ENCODE results near the gene EDIL3.
"Not testable (repeated sequence)": the region's sequence is repeated elsewhere in the genome, so short reads cannot be mapped to it uniquely, and the experiment has no call there.

Gene EDIL3

DNA sequence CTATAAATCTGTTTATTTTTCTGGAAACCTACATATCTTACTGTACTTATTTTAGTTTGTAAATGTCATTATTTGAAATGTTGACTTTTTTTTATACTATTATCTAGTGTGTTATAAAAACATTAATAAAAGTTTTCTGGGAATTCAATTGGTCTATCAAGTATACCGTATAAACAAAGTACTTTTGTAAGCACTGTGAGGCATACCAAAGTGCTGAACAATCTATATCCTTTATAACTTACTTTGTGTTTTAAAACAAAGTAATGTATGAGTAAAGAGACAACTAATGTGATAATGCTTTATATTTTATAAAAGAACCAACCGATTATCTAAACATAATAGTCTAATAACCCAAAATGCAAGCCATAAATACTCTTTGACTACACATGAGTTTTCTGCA, 23.1 kb downstream of the EDIL3 start:
- Mint-ChIP-seq H3K4me3 (no peak overlapping the region), H3K36me3 (no peaks in the 10 kb centered on the region), H3K27ac (no peak overlapping the region), H3K27me3 (no peaks in the 10 kb centered on the region), H3K4me1 (no peaks in the 10 kb centered on the region), H3K9me3 (no peaks in the 10 kb centered on the region)
- ATAC-seq: no peak

DNA sequence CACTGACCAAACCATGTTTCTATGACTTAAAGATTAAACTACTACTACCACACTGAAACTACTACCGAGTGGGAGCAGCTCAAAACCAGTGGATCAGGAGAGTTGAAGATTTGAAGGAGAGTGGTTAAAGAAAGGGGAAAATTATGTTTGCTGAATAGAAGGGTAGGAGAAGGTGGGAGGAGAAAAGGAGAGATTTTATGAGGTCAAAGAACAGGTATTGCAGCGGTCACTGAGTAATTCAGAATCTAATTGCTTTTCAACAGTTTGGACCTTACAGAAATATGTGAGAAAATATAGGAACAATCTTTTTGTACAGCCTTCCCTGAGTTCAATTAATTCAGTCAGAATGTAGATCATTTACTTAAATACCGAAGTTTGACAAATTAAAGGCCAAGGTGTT, 24.6 kb downstream of the EDIL3 start:
- Mint-ChIP-seq H3K9me3 (peaks cover 2% of the 10 kb centered on the region), H3K4me1 (no peaks in the 10 kb centered on the region), H3K4me3 (no peak overlapping the region), H3K27ac (no peak overlapping the region), H3K36me3 (no peaks in the 10 kb centered on the region), H3K27me3 (no peaks in the 10 kb centered on the region)
- no peak for ATAC-seq

DNA sequence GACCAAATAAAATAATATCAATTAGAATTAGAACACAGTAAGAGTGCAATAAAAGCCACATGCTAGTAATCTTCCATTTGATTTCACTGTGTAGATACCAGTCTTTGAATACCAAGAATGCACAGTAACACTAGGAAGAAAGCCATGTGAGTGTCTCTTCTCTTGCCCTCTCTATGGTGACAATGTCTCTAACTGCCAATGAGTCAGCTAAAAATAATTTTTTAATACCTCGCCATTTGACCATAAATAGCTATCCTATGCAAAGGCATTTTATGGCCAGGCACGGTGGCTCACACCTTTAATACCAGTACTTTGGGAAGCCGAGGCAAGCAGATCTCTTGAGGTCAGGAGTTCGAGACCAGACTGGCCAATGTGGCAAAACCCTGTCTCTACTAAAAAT, 30.6 kb downstream of the EDIL3 start:
- ATAC-seq: no peak
- Mint-ChIP-seq H3K27me3 (no peaks in the 10 kb centered on the region), H3K36me3 (no peaks in the 10 kb centered on the region), H3K27ac (no peak overlapping the region), H3K4me3 (no peak overlapping the region), H3K4me1 (no peaks in the 10 kb centered on the region), H3K9me3 (peaks cover 5% of the 10 kb centered on the region)

DNA sequence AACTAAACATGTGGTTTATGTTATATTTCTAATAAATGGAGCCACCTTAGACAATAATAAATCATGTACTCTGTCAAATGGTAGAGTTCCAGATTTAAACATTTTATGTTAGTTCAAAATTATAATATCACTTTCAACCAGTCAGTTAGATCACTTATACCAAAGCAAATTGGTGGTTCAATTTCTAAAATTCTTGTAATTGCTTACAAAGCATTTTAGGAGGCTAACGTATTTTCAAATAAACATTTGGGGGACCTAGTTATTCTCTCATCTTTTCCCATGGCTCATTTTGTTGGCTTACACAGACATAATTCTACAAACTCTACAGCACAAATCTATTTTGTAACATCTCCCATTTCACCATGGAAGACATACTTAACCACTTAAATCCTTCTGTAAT, 39.9 kb downstream of the EDIL3 start:
- Mint-ChIP-seq H3K9me3 (no peaks in the 10 kb centered on the region), H3K27me3 (no peaks in the 10 kb centered on the region), H3K4me3 (no peak overlapping the region), H3K27ac (no peak overlapping the region), H3K36me3 (no peaks in the 10 kb centered on the region), H3K4me1 (no peaks in the 10 kb centered on the region)
- ATAC-seq: no peak

DNA sequence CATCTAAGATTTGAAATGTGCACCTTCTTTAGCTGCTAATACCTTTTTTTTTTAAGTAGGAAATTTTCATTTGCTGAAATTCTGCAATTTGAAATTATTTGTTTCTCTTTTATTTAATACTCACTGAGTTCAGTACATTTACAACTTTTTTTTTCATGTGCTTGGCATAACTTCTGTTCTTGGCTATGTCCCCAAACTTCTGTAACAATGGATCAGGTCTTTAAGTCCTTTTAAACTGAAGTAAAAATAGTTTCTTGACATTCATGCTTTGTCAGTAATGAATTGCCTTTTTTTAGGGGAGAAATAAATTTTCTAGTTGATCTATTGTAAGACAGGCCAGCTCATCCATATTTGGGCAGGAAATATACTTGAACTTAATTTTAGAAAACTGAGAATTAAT, 41.5 kb downstream of the EDIL3 start:
- Mint-ChIP-seq H3K36me3 (no peaks in the 10 kb centered on the region), H3K4me3 (no peak overlapping the region), H3K9me3 (no peaks in the 10 kb centered on the region), H3K27me3 (no peaks in the 10 kb centered on the region), H3K27ac (no peak overlapping the region), H3K4me1 (no peaks in the 10 kb centered on the region)
- no peak for ATAC-seq

DNA sequence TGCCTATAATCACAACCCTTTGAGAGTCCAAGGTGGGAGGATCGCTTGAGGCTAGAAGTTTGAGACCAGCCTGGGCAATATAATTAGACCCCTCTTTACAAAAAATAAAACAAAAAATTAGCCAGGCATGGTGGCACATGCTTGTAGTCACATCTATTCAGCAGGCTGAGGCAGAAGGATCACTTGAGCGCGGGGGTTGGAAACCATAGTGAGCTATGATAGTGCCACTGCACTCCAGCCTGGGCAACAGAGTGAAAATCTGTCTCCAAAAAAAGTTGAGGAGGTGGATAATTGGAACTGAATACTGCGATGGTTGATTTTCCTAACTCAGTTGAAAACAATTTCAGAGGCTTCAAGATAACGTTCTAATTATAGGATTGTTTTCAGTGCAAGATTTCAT, 52.6 kb downstream of the EDIL3 start:
- peaks cover 8% of the 10 kb centered on the region for H3K9me3 Mint-ChIP-seq
- H3K27ac Mint-ChIP-seq: no peak overlapping the region
- ATAC-seq: no peak
- no peaks in the 10 kb centered on the region for H3K36me3 Mint-ChIP-seq
- no peak overlapping the region for H3K4me3 Mint-ChIP-seq
- H3K27me3 Mint-ChIP-seq: no peaks in the 10 kb centered on the region
- H3K4me1 Mint-ChIP-seq: no peaks in the 10 kb centered on the region

DNA sequence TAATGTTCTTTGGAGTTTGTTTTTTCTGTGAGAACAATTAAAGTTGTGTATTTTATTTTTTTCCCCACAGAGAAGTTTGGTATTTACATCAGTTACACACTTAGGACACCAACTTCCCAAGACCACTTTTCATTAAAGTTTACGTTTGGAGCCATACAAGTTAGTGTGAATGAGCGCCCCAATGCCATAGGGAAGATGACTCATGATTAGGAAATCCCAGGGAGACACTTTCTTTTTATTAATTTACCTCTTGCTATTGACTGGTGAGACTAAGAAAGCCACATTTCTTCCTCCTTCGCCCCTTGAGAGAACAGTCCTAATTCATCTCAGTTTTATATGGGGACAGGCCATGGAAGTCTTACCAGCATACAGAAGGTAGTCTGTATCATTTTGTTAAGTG, 57.1 kb downstream of the EDIL3 start:
- no peak for ATAC-seq
- Mint-ChIP-seq H3K27me3 (no peaks in the 10 kb centered on the region), H3K9me3 (peaks cover 5% of the 10 kb centered on the region), H3K27ac (no peak overlapping the region), H3K36me3 (no peaks in the 10 kb centered on the region), H3K4me3 (no peak overlapping the region), H3K4me1 (no peaks in the 10 kb centered on the region)

DNA sequence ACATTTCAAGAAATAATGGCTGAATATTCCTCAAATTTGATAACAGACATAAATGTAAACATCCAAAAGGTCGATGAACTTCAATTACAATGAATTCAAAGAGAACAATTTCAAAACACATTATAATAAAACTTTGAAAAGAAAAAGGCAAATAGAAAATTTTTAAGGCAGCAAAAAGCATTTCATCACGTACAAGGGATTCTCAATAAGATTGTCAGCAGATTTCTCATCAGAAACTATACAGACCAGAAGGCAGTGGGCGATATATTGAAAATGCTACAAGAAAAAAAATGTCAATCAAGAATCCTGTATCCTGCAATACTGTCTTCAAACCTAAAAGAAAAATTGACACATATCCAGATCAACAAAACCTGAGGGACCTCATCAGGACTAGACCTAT, 62.0 kb downstream of the EDIL3 start:
- no peaks in the 10 kb centered on the region for H3K36me3 Mint-ChIP-seq
- no peaks in the 10 kb centered on the region for H3K27me3 Mint-ChIP-seq
- ATAC-seq: no peak

DNA sequence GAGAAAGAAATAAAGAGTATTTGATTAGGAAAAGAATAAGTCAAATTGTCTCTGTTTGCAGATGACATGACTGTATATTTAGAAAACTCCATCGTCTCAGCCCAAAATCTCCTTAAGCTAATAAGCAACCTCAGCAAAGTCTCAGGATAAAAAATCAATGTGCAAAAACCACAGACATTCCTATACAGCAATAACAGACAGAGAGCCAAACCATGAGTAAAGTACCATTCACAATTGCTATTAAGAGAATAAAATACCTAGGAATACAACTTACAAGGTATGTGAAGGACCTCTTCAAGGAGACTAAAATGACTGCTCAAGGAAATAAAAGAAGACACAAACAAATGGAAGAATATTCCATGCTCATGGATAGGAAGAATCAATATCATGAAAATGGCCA, 66.9 kb downstream of the EDIL3 start:
- H3K9me3 Mint-ChIP-seq: peaks cover 12% of the 10 kb centered on the region
- not testable (repeated sequence) for H3K27ac Mint-ChIP-seq

More for the DNA sequence above, 62.0 kb downstream of the EDIL3 start:
- H3K9me3 Mint-ChIP-seq: peaks cover 17% of the 10 kb centered on the region
- H3K4me3 Mint-ChIP-seq: no peak overlapping the region
- H3K4me1 Mint-ChIP-seq: no peaks in the 10 kb centered on the region
- no peak overlapping the region for H3K27ac Mint-ChIP-seq

DNA sequence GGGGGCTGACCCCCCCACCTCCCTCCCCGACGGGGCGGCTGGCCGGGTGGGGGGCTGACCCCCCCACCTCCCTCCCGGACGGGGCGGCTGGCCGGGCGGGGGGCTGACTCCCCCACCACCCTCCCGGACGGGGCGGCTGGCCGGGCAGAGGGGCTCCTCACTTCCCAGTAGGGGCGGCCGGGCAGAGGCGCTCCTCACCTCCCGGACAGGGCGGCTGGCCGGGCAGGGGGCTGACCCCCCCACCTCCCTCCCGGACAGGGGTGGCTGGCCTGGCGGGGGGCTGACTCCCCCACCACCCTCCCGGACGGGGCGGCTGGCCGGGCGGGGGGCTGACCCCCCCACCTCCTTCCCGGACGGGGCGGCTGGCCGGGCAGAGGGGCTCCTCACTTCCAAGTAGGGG, 72.4 kb downstream of the EDIL3 start:
- H3K4me3 Mint-ChIP-seq, H3K27ac Mint-ChIP-seq, ATAC-seq, H3K36me3 Mint-ChIP-seq, H3K4me1 Mint-ChIP-seq, H3K27me3 Mint-ChIP-seq, H3K9me3 Mint-ChIP-seq: not testable (repeated sequence)

More for the DNA sequence above, 66.9 kb downstream of the EDIL3 start:
- not testable (repeated sequence) for H3K4me3 Mint-ChIP-seq, H3K27me3 Mint-ChIP-seq, H3K4me1 Mint-ChIP-seq, H3K36me3 Mint-ChIP-seq, ATAC-seq

DNA sequence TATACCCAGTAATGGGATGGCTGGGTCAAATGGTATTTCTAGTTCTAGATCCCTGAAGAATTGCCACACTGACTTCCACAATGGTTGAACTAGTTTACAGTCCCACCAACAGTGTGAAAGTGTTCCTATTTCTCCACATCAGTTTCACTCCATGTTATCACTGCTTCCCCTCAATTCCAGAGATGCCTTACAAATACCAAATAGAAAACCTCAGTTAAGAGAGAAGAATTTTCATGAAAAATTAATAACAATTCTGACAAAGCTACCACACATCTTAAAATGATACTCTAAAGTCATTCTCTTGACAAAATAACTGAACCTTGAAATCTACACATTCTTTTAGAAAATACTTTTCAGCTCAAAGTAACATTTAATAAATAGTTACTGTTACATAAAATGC, 74.8 kb downstream of the EDIL3 start:
- not testable (repeated sequence) for H3K4me3 Mint-ChIP-seq, H3K27me3 Mint-ChIP-seq, H3K27ac Mint-ChIP-seq, H3K4me1 Mint-ChIP-seq, H3K9me3 Mint-ChIP-seq, ATAC-seq, H3K36me3 Mint-ChIP-seq

DNA sequence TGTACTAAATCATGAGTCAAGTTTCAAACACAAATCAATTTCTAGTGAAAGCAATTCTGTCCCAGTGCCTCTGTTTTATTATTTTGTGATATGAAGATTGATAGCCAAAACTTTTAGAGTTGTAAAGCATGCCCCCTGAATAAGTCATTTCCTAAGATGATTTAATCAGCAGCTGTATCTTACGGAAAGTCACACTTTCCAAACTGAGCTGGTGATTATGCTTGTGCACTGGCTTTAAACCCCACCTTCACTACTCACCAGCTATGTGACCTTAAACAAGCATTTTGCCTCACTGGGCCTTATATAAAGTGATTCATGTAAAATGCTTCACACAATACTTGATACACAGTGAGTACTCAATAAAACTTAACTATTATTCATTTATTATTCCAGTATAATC, 78.1 kb downstream of the EDIL3 start:
- Mint-ChIP-seq H3K36me3 (no peaks in the 10 kb centered on the region), H3K4me1 (no peaks in the 10 kb centered on the region), H3K27ac (no peak overlapping the region), H3K27me3 (no peaks in the 10 kb centered on the region), H3K9me3 (peaks cover 3% of the 10 kb centered on the region), H3K4me3 (no peak overlapping the region)
- no peak for ATAC-seq

DNA sequence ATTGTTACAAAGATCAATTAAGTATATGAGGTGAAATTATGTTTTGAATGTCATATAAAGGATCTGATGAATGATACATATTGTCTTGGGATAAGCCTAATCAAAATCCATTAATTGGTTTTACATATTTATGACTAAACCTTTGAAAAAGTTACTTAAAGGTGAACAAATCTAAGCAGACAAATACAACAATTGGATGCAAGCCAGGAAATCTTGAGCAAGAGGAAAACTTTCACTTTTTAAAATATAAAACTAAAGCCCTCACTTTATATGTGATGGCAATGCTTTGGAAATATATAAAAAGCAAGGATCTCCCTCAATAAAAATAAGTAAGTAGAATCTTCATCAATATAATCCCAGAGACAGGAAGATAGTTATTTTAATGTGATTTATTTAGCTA, 80.1 kb downstream of the EDIL3 start:
- no peak for ATAC-seq
- peaks cover 3% of the 10 kb centered on the region for H3K9me3 Mint-ChIP-seq
- H3K27me3 Mint-ChIP-seq: no peaks in the 10 kb centered on the region
- H3K4me3 Mint-ChIP-seq: no peak overlapping the region
- H3K36me3 Mint-ChIP-seq: no peaks in the 10 kb centered on the region
- H3K27ac Mint-ChIP-seq: no peak overlapping the region
- H3K4me1 Mint-ChIP-seq: no peaks in the 10 kb centered on the region

DNA sequence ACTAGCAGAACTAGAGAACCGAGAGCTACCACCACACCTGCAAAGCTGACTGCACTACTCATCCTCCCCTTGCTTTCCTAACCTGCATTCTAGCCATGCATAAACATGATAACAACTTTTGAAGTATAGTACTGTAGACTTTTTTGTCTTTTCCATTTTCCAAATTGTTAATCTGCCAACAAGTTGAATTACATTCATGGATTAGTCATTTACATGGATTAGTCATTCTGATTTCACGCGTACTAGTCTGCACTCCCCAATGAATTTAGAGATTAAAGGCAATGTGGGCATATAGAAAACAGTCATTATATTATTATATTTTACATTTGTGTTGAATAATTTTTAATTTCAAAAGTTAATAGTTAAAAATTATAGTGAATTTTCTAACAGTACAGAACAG, 81.4 kb downstream of the EDIL3 start:
- Mint-ChIP-seq H3K4me3 (no peak overlapping the region), H3K36me3 (no peaks in the 10 kb centered on the region), H3K4me1 (no peaks in the 10 kb centered on the region), H3K27ac (no peak overlapping the region), H3K27me3 (no peaks in the 10 kb centered on the region), H3K9me3 (peaks cover 3% of the 10 kb centered on the region)
- ATAC-seq: no peak

DNA sequence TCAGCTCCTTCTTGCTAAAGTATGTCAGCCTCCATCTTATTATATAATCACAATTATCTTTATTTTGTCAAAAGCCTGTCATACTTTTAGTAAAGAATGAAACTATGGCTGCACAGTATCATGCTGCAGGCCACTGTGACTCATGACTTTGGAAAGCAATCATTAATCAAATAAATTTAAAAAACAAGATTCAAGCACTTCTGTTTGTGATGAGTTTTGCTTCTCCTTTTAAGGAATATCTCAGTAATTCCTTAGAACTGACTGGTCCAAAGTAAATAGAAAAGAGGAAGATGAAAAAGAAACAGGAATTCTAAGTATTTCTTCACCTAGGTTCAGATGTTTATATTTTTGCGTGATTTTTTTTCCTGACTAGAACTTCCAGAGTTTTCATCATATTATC, 83.1 kb downstream of the EDIL3 start:
- ATAC-seq: no peak
- H3K9me3 Mint-ChIP-seq: peaks cover 3% of the 10 kb centered on the region
- no peaks in the 10 kb centered on the region for H3K27me3 Mint-ChIP-seq

DNA sequence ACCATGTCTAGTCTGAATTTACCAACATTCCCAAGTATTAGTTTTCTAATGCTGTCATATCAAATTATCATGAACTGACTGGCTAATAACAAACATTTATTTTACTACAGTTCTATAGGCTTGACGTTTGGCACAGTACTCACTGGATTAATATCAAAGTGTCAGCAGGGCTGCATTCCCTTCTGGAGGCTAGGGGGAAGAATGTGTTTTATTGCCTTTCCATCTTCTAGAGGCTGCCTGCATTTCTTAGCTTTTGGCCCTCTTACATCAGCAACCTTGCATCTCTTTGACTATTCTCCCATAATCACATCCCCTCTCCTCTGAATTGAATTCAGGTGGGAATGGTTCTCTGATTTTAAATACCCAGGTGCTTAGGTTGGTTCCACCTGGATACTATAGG, 84.7 kb downstream of the EDIL3 start:
- ATAC-seq: no peak
- no peaks in the 10 kb centered on the region for H3K27me3 Mint-ChIP-seq
- no peak overlapping the region for H3K4me3 Mint-ChIP-seq
- H3K27ac Mint-ChIP-seq: no peak overlapping the region
- no peaks in the 10 kb centered on the region for H3K4me1 Mint-ChIP-seq
- no peaks in the 10 kb centered on the region for H3K36me3 Mint-ChIP-seq
- peaks cover 3% of the 10 kb centered on the region for H3K9me3 Mint-ChIP-seq

More for the DNA sequence above, 83.1 kb downstream of the EDIL3 start:
- no peaks in the 10 kb centered on the region for H3K4me1 Mint-ChIP-seq
- H3K4me3 Mint-ChIP-seq: no peak overlapping the region
- no peak overlapping the region for H3K27ac Mint-ChIP-seq
- H3K36me3 Mint-ChIP-seq: no peaks in the 10 kb centered on the region

DNA sequence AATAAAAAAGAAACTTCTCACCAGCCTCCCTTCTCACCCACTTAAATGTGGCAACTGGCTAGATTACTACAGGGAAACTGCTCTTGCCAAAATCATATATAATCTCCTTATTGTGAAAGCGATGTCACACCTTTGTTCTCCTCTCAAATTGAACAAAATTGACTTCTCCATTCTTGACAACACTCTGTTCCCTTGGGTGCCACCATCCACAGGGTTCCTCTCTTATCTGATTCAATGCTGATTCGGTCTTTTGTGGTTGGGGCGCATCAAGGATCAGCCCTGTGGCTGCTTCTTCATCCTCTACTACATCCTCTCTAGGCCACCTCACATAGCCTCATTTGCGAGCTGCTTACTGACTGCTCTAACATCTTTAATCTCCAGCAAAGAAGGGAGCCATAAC, 86.1 kb downstream of the EDIL3 start:
- no peaks in the 10 kb centered on the region for H3K36me3 Mint-ChIP-seq
- H3K27ac Mint-ChIP-seq: no peak overlapping the region
- ATAC-seq: no peak
- peaks cover 1% of the 10 kb centered on the region for H3K9me3 Mint-ChIP-seq
- H3K4me3 Mint-ChIP-seq: no peak overlapping the region
- no peaks in the 10 kb centered on the region for H3K4me1 Mint-ChIP-seq
- no peaks in the 10 kb centered on the region for H3K27me3 Mint-ChIP-seq
